K562 (cell line): ENCODE measurements around the gene B3GALT4. TPM values are rescaled to one million over a fixed set of nuclear protein-coding genes. Genes with fewer than 3 reads are reported as not detected.

Experiments
- CCNT2 ChIP-seq: IDR thresholded peaks from 2 replicates; pipeline ENCODE4 v1.6.1; 2011; ENCODE audit warnings: borderline replicate concordance, low read depth, mild to moderate bottlenecking, moderate library complexity, mixed read lengths, low read length; ENCODE audit not compliant: insufficient read length; ENCODE audit errors: extremely low read depth
- EGR1 ChIP-seq: fragments of 450-650 bp; conservative IDR thresholded peaks from 2 replicates; pipeline ENCODE4 v1.6.1; 2017; ENCODE audit warnings: mild to moderate bottlenecking
- ETV1 ChIP-seq: fragments of 450-650 bp; conservative IDR thresholded peaks from 2 replicates; pipeline ENCODE4 v1.6.1; 2016; ENCODE audit warnings: missing genetic modification characterization, control low read depth, low read depth, missing compliant biosample characterization
- FIP1L1 ChIP-seq: fragments of 200-400 bp; formaldehyde crosslinking; IDR thresholded peaks from 2 replicates; pipeline ENCODE4 v1.6.1; 2018; ENCODE audit warnings: mild to moderate bottlenecking, low read depth, low read length; ENCODE audit not compliant: poor library complexity, severe bottlenecking
- FOXA3 ChIP-seq, 2 experiments: fragments of 450-650 bp in 1 of 2; sonication (generic) in 1 of 2; formaldehyde crosslinking; IDR thresholded peaks in 1 of 2; conservative IDR thresholded peaks in 1 of 2; 2 replicates each; pipeline versions ENCODE4 v1.4.0 to v1.8.0; 2020 to 2022; ENCODE audit warnings: mild to moderate bottlenecking in 2 of 2, missing genetic modification reagents in 1 of 2
- NELFE ChIP-seq: IDR thresholded peaks from 2 replicates; pipeline ENCODE4 v1.6.1; 2011; ENCODE audit warnings: mild to moderate bottlenecking; ENCODE audit not compliant: insufficient read depth, insufficient read length
- NFIC ChIP-seq: fragments of 450-650 bp; IDR thresholded peaks from 2 replicates; pipeline ENCODE4 v1.6.1; 2017; ENCODE audit warnings: mild to moderate bottlenecking, inconsistent platforms
- POLR2G ChIP-seq: fragments of 200-400 bp; formaldehyde crosslinking; IDR thresholded peaks from 2 replicates; pipeline ENCODE4 v1.6.1; 2017; ENCODE audit warnings: low read depth, mild to moderate bottlenecking, antibody characterized with exemption, low read length, moderate library complexity
- RNF2 ChIP-seq: sonication (generic); IDR thresholded peaks from 2 replicates; pipeline ENCODE4 v1.6.1; 2016
- SMARCA4 ChIP-seq: fragments of 450-650 bp; IDR thresholded peaks from 2 replicates; pipeline ENCODE4 v1.6.1; 2016
- SREBF2 ChIP-seq: sonication (generic); formaldehyde crosslinking; IDR thresholded peaks from 2 replicates; pipeline ENCODE4 v1.4.0; 2020; ENCODE audit warnings: mild to moderate bottlenecking, missing genetic modification reagents
- ZFP1 ChIP-seq: fragments of 450-650 bp; formaldehyde crosslinking; IDR thresholded peaks from 2 replicates; pipeline ENCODE4 v1.4.0; 2020; ENCODE audit warnings: mild to moderate bottlenecking, mixed read lengths
- ZFPM2 ChIP-seq: fragments of 250-450 bp; sonication (Bioruptor Pico); IDR thresholded peaks from 2 replicates; pipeline ENCODE4 v1.5.1; 2022; ENCODE audit warnings: mild to moderate bottlenecking
- ZNF316 ChIP-seq: fragments of 450-650 bp; IDR thresholded peaks from 2 replicates; pipeline ENCODE4 v1.6.1; 2016
- polyA plus RNA-seq, 8 experiments: library from polyadenylated mRNA; depleted of rRNA in 4 of 8; stranded (reverse) in 5 of 8; unstranded in 3 of 8; fragments of >200 nt; fragmentation: Nextera tagmentation in 2 of 8; fragmentation: Illumina TruSeq in 1 of 8; extraction: Ambion mirVana in 2 of 8; extraction: Trizol in 1 of 8; gene quantifications; 2 replicates each; pipeline versions ENCODE4 v1.2.1 to v1.2.3, GENCODE V29; 2011 to 2014; ENCODE audit warnings: inconsistent platforms in 1 of 8, missing spikeins in 1 of 8
- total RNA-seq, 7 experiments: library from RNA; depleted of rRNA in 6 of 7; stranded (reverse); fragments of >200 nt in 6 of 7; fragmentation: Illumina TruSeq in 2 of 7; extraction: Trizol in 2 of 7; gene quantifications; 2 replicates each; pipeline versions ENCODE4 v1.2.1 to v1.2.3, GENCODE V29; 2011 to 2021; ENCODE audit warnings: low replicate concordance in 1 of 7
- TF ChIP-seq, protein P1 (sequence below): sonication (generic); formaldehyde crosslinking; IDR thresholded peaks from 2 replicates; pipeline ENCODE4 v1.8.1; 2023; ENCODE audit warnings: mild to moderate bottlenecking, missing genetic modification reagents
- TF ChIP-seq, protein P2 (sequence below): fragments of 450-650 bp; IDR thresholded peaks from 2 replicates; pipeline ENCODE4 v1.6.1; 2016; ENCODE audit warnings: mild to moderate bottlenecking
- TF ChIP-seq, protein P3 (sequence below): sonication (generic); formaldehyde crosslinking; IDR thresholded peaks from 2 replicates; pipeline ENCODE4 v1.8.0; 2022; ENCODE audit warnings: missing genetic modification reagents, mild to moderate bottlenecking, borderline replicate concordance
- TF ChIP-seq, protein P4 (sequence below): sonication (generic); formaldehyde crosslinking; IDR thresholded peaks from 2 replicates; pipeline ENCODE4 v1.8.1; 2023; ENCODE audit warnings: mild to moderate bottlenecking, missing genetic modification reagents

The B3GALT4 gene
- total and polyA plus RNA-seq, 9 of the 15 experiments (the other 6 are each of a cell fraction or from before 2014, with no cell fraction given), result 0.11 to 1.3 (median 0.53) TPM; not detected in 1

DNA sequence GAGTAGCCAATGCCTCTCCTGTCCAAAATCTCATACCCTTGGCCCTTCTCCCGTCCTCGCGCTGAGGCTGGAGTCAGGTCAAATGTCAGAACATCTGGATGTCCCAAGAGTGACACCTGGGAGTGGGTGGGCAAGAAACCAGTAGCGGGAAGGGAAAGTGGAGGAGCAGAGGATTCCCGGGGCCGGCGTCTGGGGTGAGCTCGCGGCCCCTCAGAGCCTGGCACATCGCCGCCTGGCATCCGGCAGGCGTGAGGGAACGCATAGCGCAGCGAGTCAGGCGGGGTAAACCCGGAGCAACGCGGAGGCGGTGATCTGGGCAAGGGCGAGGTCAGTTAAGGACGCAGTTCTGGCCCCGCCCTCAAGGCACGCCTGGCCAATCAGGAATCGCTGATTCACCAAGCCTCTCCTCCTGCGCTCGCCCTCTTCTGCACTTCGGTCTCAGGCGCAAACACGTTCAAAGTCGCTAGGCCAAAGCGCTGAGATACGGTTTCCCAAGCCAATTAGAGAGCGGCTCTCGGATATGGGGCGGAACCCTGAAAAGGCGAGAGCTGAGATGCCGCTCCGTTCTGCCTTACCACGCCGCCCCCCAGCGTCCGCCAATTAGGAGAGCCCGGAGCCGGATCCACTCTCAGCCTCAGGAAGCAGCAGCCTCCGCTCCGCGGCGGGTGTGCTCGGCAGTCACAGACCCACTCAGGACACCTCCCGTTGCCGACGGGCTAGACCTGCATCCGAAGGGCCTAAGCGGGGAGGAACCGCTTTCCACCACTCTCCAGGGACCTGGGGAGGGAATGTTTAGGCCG lies 27.8 kb upstream of the B3GALT4 start (continued):
- TF ChIP-seq, protein P1, sequence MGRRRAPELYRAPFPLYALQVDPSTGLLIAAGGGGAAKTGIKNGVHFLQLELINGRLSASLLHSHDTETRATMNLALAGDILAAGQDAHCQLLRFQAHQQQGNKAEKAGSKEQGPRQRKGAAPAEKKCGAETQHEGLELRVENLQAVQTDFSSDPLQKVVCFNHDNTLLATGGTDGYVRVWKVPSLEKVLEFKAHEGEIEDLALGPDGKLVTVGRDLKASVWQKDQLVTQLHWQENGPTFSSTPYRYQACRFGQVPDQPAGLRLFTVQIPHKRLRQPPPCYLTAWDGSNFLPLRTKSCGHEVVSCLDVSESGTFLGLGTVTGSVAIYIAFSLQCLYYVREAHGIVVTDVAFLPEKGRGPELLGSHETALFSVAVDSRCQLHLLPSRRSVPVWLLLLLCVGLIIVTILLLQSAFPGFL (CRISPR knock-in tag), result no peak
- TF ChIP-seq CCNT2 (peak; percentile 91), NFIC (peak; percentile 28), POLR2G (peak; percentile 92), FIP1L1 (peak; percentile 27), ZFPM2 (CRISPR knock-in tag) (no peak), RNF2 (peak; percentile 31; the same call in 1 of the 2 replicates), SMARCA4 (no peak; the same call in 1 of the 2 replicates), SREBF2 (CRISPR knock-in tag) (no peak), ETV1 (tag) (peak; percentile 82), ZNF316 (peak; percentile 97), ZFP1 (CRISPR knock-in tag) (peak; percentile 10; the same call in 1 of the 2 replicates), EGR1 (peak; percentile 97), NELFE (no peak), FOXA3 (CRISPR knock-in tag; conservative IDR thresholded peaks at IDR 0.05 in 1 of 2, IDR thresholded peaks at IDR 0.05 in 1 of 2) (peak in 1 of 2 experiments; percentile 58; a peak in 2 of 4 replicates)
- TF ChIP-seq, protein P2, sequence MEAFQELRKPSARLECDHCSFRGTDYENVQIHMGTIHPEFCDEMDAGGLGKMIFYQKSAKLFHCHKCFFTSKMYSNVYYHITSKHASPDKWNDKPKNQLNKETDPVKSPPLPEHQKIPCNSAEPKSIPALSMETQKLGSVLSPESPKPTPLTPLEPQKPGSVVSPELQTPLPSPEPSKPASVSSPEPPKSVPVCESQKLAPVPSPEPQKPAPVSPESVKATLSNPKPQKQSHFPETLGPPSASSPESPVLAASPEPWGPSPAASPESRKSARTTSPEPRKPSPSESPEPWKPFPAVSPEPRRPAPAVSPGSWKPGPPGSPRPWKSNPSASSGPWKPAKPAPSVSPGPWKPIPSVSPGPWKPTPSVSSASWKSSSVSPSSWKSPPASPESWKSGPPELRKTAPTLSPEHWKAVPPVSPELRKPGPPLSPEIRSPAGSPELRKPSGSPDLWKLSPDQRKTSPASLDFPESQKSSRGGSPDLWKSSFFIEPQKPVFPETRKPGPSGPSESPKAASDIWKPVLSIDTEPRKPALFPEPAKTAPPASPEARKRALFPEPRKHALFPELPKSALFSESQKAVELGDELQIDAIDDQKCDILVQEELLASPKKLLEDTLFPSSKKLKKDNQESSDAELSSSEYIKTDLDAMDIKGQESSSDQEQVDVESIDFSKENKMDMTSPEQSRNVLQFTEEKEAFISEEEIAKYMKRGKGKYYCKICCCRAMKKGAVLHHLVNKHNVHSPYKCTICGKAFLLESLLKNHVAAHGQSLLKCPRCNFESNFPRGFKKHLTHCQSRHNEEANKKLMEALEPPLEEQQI, result no peak
- TF ChIP-seq, protein P3, sequence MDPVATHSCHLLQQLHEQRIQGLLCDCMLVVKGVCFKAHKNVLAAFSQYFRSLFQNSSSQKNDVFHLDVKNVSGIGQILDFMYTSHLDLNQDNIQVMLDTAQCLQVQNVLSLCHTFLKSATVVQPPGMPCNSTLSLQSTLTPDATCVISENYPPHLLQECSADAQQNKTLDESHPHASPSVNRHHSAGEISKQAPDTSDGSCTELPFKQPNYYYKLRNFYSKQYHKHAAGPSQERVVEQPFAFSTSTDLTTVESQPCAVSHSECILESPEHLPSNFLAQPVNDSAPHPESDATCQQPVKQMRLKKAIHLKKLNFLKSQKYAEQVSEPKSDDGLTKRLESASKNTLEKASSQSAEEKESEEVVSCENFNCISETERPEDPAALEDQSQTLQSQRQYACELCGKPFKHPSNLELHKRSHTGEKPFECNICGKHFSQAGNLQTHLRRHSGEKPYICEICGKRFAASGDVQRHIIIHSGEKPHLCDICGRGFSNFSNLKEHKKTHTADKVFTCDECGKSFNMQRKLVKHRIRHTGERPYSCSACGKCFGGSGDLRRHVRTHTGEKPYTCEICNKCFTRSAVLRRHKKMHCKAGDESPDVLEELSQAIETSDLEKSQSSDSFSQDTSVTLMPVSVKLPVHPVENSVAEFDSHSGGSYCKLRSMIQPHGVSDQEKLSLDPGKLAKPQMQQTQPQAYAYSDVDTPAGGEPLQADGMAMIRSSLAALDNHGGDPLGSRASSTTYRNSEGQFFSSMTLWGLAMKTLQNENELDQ (CRISPR knock-in tag), result no peak
- TF ChIP-seq, protein P4, sequence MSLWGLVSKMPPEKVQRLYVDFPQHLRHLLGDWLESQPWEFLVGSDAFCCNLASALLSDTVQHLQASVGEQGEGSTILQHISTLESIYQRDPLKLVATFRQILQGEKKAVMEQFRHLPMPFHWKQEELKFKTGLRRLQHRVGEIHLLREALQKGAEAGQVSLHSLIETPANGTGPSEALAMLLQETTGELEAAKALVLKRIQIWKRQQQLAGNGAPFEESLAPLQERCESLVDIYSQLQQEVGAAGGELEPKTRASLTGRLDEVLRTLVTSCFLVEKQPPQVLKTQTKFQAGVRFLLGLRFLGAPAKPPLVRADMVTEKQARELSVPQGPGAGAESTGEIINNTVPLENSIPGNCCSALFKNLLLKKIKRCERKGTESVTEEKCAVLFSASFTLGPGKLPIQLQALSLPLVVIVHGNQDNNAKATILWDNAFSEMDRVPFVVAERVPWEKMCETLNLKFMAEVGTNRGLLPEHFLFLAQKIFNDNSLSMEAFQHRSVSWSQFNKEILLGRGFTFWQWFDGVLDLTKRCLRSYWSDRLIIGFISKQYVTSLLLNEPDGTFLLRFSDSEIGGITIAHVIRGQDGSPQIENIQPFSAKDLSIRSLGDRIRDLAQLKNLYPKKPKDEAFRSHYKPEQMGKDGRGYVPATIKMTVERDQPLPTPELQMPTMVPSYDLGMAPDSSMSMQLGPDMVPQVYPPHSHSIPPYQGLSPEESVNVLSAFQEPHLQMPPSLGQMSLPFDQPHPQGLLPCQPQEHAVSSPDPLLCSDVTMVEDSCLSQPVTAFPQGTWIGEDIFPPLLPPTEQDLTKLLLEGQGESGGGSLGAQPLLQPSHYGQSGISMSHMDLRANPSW (CRISPR knock-in tag), result 0 out of 2 replicates have a peak, but pooled peaks have one; percentile 91
